GM12892 (cell line): ENCODE measurements around the gene C1QTNF12.

Source experiments
- DNase-seq: peaks from one replicate; pipeline ENCODE4 v3.0.0; 2011; ENCODE audit not compliant: insufficient read length
- FAIRE-seq: peaks from 2 replicates; lab custom pipeline; 2011; peaks lifted over from hg19 to GRCh38; lab: Jason Lieb, UNC
- POLR2A ChIP-seq: IDR thresholded peaks from 2 replicates; pipeline ENCODE4 v1.6.1; 2011; ENCODE audit warnings: low read depth, low read length, control low read depth
- POLR2AphosphoS5 ChIP-seq: IDR thresholded peaks from 2 replicates; pipeline ENCODE4 v1.6.1; 2011; ENCODE audit warnings: low read depth, low read length, control low read depth
- TAF1 ChIP-seq: IDR thresholded peaks from 2 replicates; pipeline ENCODE4 v1.6.1; 2011; ENCODE audit warnings: low read depth, mild to moderate bottlenecking, control low read depth, low read length, borderline replicate concordance

C1QTNF12 gene

GRCh38 chr1:1264026-1264425, 17.5 kb upstream of the C1QTNF12 start:
- no peak for DNase-seq
- no peak for FAIRE-seq
- TF ChIP-seq TAF1 (no peak), POLR2A (no peak), POLR2AphosphoS5 (no peak)

DNA sequence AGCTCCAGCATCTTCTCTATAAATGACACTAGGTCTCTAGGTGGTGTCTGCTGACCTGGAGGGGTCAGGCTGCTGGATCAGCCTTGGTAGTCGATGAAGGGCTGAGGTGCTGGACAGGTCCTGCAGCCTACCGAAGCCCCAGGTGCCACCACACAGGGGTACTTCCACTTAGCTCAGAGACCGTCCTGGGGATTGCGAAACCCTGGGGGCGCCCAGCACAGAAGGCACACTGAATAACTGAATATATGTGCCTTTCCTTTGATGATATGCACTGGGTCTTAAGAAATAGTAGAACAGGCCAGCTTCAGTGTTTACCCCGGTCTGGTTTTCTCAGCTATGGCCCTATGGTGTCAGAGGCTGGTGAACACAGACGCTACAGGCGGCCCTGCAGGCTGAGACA, 16.2 kb upstream of the C1QTNF12 start:
- FAIRE-seq (no peak), DNase-seq (no peak)
- TF ChIP-seq POLR2AphosphoS5, result no peak
- TF ChIP-seq POLR2A, result no peak
- TF ChIP-seq TAF1, result no peak

GRCh38 chr1:1262071-1262470, 15.5 kb upstream of the C1QTNF12 start:
- TF ChIP-seq TAF1 (no peak), POLR2A (no peak), POLR2AphosphoS5 (no peak)
- FAIRE-seq (no peak), DNase-seq (no peak)

DNA sequence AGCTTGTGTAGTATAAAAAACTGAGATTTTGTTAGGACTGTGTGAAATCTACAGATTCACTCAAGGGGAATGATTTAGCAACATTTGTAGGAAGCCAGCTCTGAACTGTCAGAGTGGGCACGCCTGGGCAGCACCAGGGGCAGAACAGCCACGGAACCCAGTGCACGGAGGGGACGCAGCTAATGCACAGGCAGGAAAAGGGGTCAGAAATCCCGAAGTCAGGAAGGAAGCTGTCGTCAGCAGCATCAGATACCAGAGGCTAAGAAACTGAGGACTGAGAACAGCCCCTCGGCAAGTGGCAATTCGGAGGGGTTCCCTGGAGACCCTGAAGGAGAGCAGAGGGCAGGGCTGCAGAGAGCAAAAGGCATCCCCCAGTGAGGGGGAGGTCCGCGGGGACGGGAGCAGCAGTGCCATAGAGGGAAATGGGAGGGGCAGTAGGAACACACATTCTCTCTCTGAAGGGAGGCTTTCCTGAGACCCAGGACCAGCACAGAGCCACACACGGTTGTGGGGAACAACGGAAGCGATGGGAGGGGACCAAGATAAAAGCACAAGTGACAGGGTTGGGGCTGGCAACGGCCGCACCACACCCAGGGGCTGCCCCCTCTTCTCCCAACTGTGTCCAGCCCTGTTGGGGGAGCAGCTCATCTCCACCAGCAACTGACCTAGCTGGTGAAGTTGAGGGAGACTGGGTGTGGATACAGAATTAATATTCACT, 14.5 kb upstream of the C1QTNF12 start:
- FAIRE-seq, result no peak
- DNase-seq, result no peak
- TF ChIP-seq POLR2A (no peak), POLR2AphosphoS5 (no peak), TAF1 (no peak)

GRCh38 chr1:1259951-1260600, 13.6 kb upstream of the C1QTNF12 start:
- TF ChIP-seq POLR2A (no peak; the same call in 1 of the 2 replicates), TAF1 (no peak), POLR2AphosphoS5 (no peak)
- FAIRE-seq (no peak), DNase-seq (no peak)

GRCh38 chr1:1259540-1259939, 13.0 kb upstream of the C1QTNF12 start:
- no peak for TF ChIP-seq POLR2AphosphoS5
- TF ChIP-seq TAF1, result no peak
- no peak for TF ChIP-seq POLR2A
- FAIRE-seq, result no peak

DNA sequence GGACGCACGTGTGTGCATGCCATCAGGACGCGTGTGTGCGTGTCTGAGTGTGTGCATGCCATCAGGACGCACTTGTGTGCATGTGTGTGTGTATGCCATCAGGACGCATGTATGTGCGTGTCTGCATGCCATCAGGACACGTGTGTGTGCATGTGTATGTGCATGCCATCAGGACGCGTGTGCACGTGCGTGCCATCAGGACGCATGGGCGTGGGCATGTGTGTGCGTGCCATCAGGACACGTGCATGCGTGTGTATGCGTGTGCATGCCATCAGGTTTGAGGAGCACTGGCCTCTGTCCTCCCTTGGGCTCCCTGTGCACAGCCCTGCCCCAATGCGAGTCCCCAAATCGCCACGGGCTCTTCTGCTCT, 12.6 kb upstream of the C1QTNF12 start:
- TF ChIP-seq POLR2AphosphoS5, result peak; percentile 45; the same call in 1 of the 2 replicates
- TF ChIP-seq POLR2A, result no peak
- no peak for TF ChIP-seq TAF1
- no peak for DNase-seq
- FAIRE-seq, result no peak

More at GRCh38 chr1:1259540-1259939, 13.0 kb upstream of the C1QTNF12 start:
- no peak for DNase-seq

- TF ChIP-seq POLR2A, result no peak
- no peak for TF ChIP-seq TAF1
- no peak for TF ChIP-seq POLR2AphosphoS5
- FAIRE-seq, result no peak
- DNase-seq, result no peak
Measured at GRCh38 chr1:1256956-1257871, 10.7 kb upstream of the C1QTNF12 start.

DNA sequence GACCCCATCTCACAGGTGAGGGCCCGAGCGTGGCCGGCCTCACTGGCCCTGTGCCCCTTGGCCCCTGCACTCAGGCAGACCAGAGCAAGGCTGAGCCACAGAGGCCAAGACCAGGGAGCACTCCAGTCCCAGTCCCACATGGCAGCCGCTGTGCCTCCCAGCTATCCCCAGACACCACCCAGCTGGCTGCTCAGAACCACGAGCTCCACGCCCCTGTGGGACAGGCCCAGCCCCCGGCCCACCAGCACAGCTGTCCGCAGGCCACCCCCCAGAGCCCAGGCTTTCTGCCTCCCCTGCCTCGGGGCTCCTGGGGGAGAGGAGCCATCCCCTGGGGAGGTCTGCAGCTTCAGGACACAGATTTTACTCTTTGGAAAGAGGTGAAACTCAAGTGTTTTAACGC, 9.1 kb upstream of the C1QTNF12 start:
- DNase-seq (no peak), FAIRE-seq (no peak)
- TF ChIP-seq POLR2A, result no peak
- TF ChIP-seq POLR2AphosphoS5, result no peak
- no peak for TF ChIP-seq TAF1

- DNase-seq (no peak), FAIRE-seq (no peak)
Measured at GRCh38 chr1:1255078-1255477, 8.6 kb upstream of the C1QTNF12 start.

DNA sequence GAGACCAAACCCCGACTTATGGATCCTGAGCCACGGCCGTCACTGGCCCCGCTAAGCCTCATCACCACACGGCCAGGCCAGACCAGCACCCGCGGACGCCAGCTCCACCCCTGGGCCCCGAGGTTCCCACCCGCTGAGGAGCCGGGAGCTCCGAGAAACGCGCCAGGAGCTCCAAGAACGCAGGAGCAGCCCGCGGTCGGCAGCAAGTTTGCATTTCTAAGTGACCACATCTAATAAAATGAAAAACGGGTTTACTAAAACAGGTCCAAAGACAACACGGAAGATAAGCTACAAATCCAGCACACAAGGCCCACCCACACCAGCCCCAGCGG, 8.1 kb upstream of the C1QTNF12 start:
- no peak for DNase-seq
- TF ChIP-seq POLR2A, result no peak
- TF ChIP-seq TAF1, result no peak
- no peak for TF ChIP-seq POLR2AphosphoS5
- no peak for FAIRE-seq

More at GRCh38 chr1:1255078-1255477, 8.6 kb upstream of the C1QTNF12 start:
- TF ChIP-seq TAF1, result no peak
- TF ChIP-seq POLR2AphosphoS5, result no peak
- no peak for TF ChIP-seq POLR2A
